Measurements from ENCODE around the gene FBXO31.

DNA sequence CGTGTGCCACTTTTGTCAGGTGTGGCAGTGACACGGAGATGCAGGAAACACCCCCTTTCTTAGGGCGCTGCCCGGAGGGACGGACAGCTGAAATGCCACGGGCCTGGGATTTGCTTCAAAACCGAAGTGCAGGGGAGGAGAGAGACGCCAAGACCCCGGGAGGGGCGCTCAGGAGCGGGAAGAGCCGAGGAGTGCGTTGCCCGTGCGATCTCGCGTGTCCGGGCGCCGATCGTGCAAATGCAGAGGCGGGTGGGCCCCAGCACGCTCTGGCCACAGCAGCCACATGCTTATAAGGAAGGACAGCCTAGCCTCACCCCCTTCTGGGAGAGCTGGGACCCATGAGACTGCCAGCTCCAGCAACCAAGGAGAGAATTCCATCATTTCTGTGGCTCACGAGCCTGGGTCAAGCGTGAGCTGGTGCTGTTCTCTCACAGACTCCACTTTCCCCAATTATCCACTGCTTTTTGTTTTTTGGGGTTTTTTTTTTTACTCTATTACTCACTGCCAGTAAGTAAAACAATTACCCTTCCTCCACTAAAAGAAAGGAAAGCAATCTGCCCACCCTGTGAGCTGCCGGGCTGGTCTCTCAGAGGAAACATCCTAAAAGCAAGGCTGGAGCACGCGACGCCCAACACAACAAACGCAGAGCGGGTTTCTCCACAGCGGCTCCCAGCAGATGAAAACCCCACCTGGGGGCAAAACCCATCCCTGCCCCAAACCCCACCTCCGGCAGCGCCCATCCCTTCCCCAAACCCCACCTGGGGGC is 39.2 kb downstream of the FBXO31 start:
- TF ChIP-seq ZNF274 (IDR thresholded peaks at IDR 0.05; ENCODE audit: insufficient read depth, insufficient read length) (no peak), ZNF207 (IDR thresholded peaks at IDR 0.05; ENCODE audit: borderline replicate concordance) (no peak), NFYB (IDR thresholded peaks at IDR 0.05; ENCODE audit: insufficient read depth, low read depth, low read length) (no peak), ZBTB4 (CRISPR knock-in tag; IDR thresholded peaks at IDR 0.05) (no peak), POLR2A (IDR thresholded peaks at IDR 0.05; ENCODE audit: low read depth, low read length) (no peak)
- TF ChIP-seq, protein P1, sequence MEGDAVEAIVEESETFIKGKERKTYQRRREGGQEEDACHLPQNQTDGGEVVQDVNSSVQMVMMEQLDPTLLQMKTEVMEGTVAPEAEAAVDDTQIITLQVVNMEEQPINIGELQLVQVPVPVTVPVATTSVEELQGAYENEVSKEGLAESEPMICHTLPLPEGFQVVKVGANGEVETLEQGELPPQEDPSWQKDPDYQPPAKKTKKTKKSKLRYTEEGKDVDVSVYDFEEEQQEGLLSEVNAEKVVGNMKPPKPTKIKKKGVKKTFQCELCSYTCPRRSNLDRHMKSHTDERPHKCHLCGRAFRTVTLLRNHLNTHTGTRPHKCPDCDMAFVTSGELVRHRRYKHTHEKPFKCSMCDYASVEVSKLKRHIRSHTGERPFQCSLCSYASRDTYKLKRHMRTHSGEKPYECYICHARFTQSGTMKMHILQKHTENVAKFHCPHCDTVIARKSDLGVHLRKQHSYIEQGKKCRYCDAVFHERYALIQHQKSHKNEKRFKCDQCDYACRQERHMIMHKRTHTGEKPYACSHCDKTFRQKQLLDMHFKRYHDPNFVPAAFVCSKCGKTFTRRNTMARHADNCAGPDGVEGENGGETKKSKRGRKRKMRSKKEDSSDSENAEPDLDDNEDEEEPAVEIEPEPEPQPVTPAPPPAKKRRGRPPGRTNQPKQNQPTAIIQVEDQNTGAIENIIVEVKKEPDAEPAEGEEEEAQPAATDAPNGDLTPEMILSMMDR (IDR thresholded peaks at IDR 0.05 in 2 of 3, conservative IDR thresholded peaks at IDR 0.05 in 1 of 3; ENCODE audit: control insufficient read depth in 2 of 3, extremely low read depth in 1 of 3, insufficient read depth in 1 of 3, low read depth in 3 of 3, low read length in 3 of 3), result no peak
